MCF 10A (cell line): ENCODE data around the gene AFAP1L2. TPM values are rescaled to one million over a fixed set of nuclear protein-coding genes. Genes with fewer than 3 reads are reported as not detected.

Experiments used
- BruUV-seq: library from RNA; stranded (reverse); fragments of 400-500 nt; replicated peaks from 2 replicates; lab custom pipeline; 2021; lab: Mats Ljungman, UMichigan
- CTCF ChIA-PET: fragments of 300-600 bp; sonication (Branson Sonifier 250); formaldehyde crosslinking; extraction: SDS; loops from one replicate; lab custom pipeline; 2021; ENCODE audit warnings: antibody characterized with exemption, inconsistent platforms; lab: Yijun Ruan, JAX
- POLR2A ChIA-PET: fragments of 300-600, 350-650 bp; sonication (Branson Sonifier 250); formaldehyde crosslinking; extraction: SDS; loops from one replicate; lab custom pipeline; 2020; ENCODE audit warnings: antibody characterized with exemption, inconsistent platforms; lab: Yijun Ruan, JAX
- DNase-seq: peaks from one replicate; pipeline ENCODE4 v3.0.0-alpha.2; 2018; ENCODE audit not compliant: unreplicated experiment
- H3K27ac Mint-ChIP-seq: one replicate; pipeline ENCODE4 v1.8.0; 2022; ENCODE audit warnings: mild to moderate bottlenecking, low read depth, mixed read lengths; ENCODE audit not compliant: unreplicated experiment
- H3K27me3 Mint-ChIP-seq: one replicate; pipeline ENCODE4 v1.8.0; 2022; ENCODE audit warnings: mixed read lengths; ENCODE audit not compliant: insufficient read depth, unreplicated experiment
- H3K36me3 Mint-ChIP-seq: one replicate; pipeline ENCODE4 v1.8.0; 2022; ENCODE audit warnings: mild to moderate bottlenecking, moderate library complexity, mixed read lengths; ENCODE audit not compliant: insufficient read depth, unreplicated experiment
- H3K4me1 Mint-ChIP-seq: one replicate; pipeline ENCODE4 v1.8.0; 2022; ENCODE audit warnings: mixed read lengths; ENCODE audit not compliant: insufficient read depth, unreplicated experiment
- H3K4me3 Mint-ChIP-seq: one replicate; pipeline ENCODE4 v1.8.0; 2022; ENCODE audit warnings: mild to moderate bottlenecking, moderate library complexity, mixed read lengths; ENCODE audit not compliant: unreplicated experiment
- H3K9me3 Mint-ChIP-seq: one replicate; pipeline ENCODE4 v1.8.0; 2022; ENCODE audit warnings: mixed read lengths; ENCODE audit not compliant: unreplicated experiment
- CTCF ChIP-seq: fragments of 200-600 bp; IDR thresholded peaks from one replicate; pipeline ENCODE4 v1.8.0; 2022; ENCODE audit warnings: antibody characterized with exemption, mild to moderate bottlenecking; ENCODE audit not compliant: unreplicated experiment
- intact Hi-C: fragments of 100-400 bp; cut with micrococcal nuclease; formaldehyde crosslinking; loops from 2 replicates; pipeline ENCODE4 v1.14.1; 2022
- total RNA-seq: library from RNA; stranded (reverse); gene quantifications from 2 replicates; pipeline ENCODE4 v1.2.3, GENCODE V29; 2022

AFAP1L2 gene
- total RNA-seq, 1 experiment from 2014 or later, result 5.8 TPM

GRCh38 chr10:114310346-114310745 is 94.0 kb downstream of the AFAP1L2 start:
- DNase-seq, result peak; percentile 25
- Mint-ChIP-seq H3K36me3 (peaks cover 8% of the 10 kb centered on the region), H3K27me3 (no peaks in the 10 kb centered on the region), H3K4me3 (no peak overlapping the region), H3K9me3 (no peaks in the 10 kb centered on the region), H3K27ac (no peak overlapping the region), H3K4me1 (peaks cover 12% of the 10 kb centered on the region)
- ChIA-PET CTCF (interaction anchor here (0.6 to 1.5 kb wide), 2 partner anchors 76 to 128 kb away, joined by 3 to 8 read pairs; no protein-coding TSS in a partner anchor), POLR2A (interaction anchor here (0.7 kb wide), 1 partner anchor 140 kb away, joined by 3 read pairs; no protein-coding TSS in a partner anchor)
- TF ChIP-seq CTCF, result no peak
- BruUV-seq, result no TSS peak
- intact Hi-C loops, result no loop called here

DNA sequence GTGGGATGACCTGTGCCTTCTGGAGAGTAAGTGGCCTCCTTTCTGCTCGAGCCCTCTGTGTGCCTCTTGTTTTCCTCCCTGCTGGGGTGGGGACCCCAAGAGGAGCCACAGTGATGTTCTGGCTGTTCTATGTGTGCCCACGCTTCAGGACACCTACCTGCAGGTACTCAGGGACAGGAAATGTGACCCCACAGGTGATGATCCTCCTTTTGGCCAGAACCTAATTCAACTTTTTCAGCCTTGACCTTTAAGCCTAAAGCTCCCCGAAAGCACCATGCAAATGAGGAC is 95.0 kb downstream of the AFAP1L2 start:
- intact Hi-C loops, result loop anchor here (10.0 kb wide), 1 partner anchor 395 kb away; no protein-coding TSS in a partner anchor
- H3K27me3 Mint-ChIP-seq, result no peaks in the 10 kb centered on the region
- peaks cover 12% of the 10 kb centered on the region for H3K4me1 Mint-ChIP-seq
- H3K4me3 Mint-ChIP-seq, result no peak overlapping the region
- no TSS peak for BruUV-seq
- POLR2A ChIA-PET, result interaction anchor here (2.0 kb wide), 1 partner anchor 12 kb away, joined by 4 read pairs; no protein-coding TSS in a partner anchor
- CTCF ChIA-PET, result interaction anchor here (1.5 kb wide), 1 partner anchor 129 kb away, joined by 8 read pairs; no protein-coding TSS in a partner anchor
- H3K9me3 Mint-ChIP-seq, result no peaks in the 10 kb centered on the region
- DNase-seq, result no peak
- no peak overlapping the region for H3K27ac Mint-ChIP-seq
- peaks cover 8% of the 10 kb centered on the region for H3K36me3 Mint-ChIP-seq
- no peak for TF ChIP-seq CTCF

DNA sequence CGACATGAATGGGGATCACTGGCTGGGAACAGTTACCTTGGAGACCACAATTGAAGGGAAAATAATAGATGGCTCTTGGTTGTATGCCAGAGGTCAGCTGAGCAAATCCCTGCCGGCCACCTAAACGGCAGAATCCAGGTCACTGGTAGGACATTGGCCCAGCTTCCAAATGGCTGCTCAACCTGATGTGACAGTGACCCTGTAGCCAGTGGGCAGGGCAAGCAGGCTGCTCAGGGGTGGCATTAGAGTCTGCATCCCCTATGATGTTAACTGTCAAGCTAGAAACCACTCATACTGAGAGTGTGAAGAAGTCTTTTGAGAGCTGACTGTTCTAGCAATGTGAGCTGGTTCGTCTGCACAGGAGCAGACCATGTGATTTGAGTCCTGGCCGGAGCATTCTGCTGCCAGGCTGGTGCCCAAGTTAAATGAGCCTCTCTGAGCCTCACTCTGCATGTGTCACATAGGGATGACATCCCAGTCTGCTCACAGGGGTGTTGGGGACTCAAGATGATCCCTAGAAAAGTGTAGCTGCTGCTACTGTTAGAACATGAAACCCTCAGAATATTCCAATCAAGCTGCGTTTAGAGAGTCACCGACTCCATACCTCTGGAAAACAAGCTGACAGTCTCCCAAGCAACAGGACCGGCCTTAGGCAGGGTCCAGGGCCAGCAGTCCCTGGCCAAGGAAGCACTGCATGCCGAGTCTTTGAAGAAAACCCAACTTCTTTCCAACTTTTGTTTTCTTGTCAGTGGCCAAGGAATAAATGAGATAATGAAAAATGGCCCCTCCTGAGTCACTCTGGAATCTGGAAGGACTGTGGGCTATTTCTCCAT is 95.6 kb downstream of the AFAP1L2 start:
- no peak for TF ChIP-seq CTCF
- BruUV-seq, result no TSS peak
- peaks cover 8% of the 10 kb centered on the region for H3K36me3 Mint-ChIP-seq
- peaks cover 18% of the 10 kb centered on the region for H3K4me1 Mint-ChIP-seq
- H3K27ac Mint-ChIP-seq, result no peak overlapping the region
- H3K27me3 Mint-ChIP-seq, result no peaks in the 10 kb centered on the region
- H3K9me3 Mint-ChIP-seq, result no peaks in the 10 kb centered on the region
- ChIA-PET CTCF (interaction anchor here (0.7 to 1.6 kb wide), 4 partner anchors 12 to 157 kb away, joined by 3 to 8 read pairs (median 4); no protein-coding TSS in a partner anchor), POLR2A (interaction anchor here (2.0 kb wide), 1 partner anchor 12 kb away, joined by 4 read pairs; no protein-coding TSS in a partner anchor)
- no peak for DNase-seq
- intact Hi-C loops, result loop anchor here (10.0 kb wide), 1 partner anchor 396 kb away; no protein-coding TSS in a partner anchor
- no peak overlapping the region for H3K4me3 Mint-ChIP-seq

- POLR2A ChIA-PET, result interaction anchor here (1.0 to 1.8 kb wide), 3 partner anchors 12 to 95 kb away, joined by 3 to 7 read pairs (median 4); no protein-coding TSS in a partner anchor
- CTCF ChIA-PET, result interaction anchor here (0.6 to 1.6 kb wide), 6 partner anchors 20 to 822 kb away, joined by 3 to 4 read pairs (median 3); no protein-coding TSS in a partner anchor
Observed at GRCh38 chr10:114307731-114308130, 96.6 kb downstream of the AFAP1L2 start.

More at GRCh38 chr10:114307731-114308130, 96.6 kb downstream of the AFAP1L2 start:
- Mint-ChIP-seq H3K4me3 (no peak overlapping the region), H3K27me3 (no peaks in the 10 kb centered on the region), H3K4me1 (peaks cover 20% of the 10 kb centered on the region), H3K36me3 (peaks cover 8% of the 10 kb centered on the region), H3K9me3 (no peaks in the 10 kb centered on the region), H3K27ac (no peak overlapping the region)
- no TSS peak for BruUV-seq
- TF ChIP-seq CTCF, result no peak
- intact Hi-C loops, result loop anchor here (10.0 kb wide), 1 partner anchor 397 kb away; no protein-coding TSS in a partner anchor
- no peak for DNase-seq
